ENCODE data around the gene C20orf204. TPM values are rescaled to one million over a fixed set of nuclear protein-coding genes. Genes with fewer than 3 reads are reported as not detected.
"Not testable (repeated sequence)": the region's sequence is repeated elsewhere in the genome, so short reads cannot be mapped to it uniquely, and the experiment has no call there.

The C20orf204 gene
- total RNA-seq, 1 donor from 2014 or later, result under 0.01 TPM

DNA sequence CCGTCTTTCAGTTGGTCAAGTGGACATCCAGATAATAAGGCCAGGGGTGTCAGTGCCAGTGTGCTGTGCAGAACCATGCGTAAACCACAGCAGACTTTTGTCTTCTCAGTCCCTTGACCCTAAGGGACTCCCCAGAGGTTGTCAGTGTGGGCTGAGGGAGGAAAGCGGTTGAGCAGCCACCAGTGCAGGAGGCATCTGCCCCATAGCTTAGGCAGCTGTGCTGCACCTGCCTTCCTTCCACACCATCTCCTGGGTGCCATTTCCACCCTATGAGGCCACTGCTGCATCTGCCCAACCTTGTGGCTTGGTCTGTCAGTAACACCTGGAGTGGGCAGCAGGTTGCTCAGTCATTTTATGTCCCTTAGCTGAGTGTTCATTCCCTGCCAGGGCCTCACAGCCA lies 29.1 kb upstream of the C20orf204 start:
- no peak for TF ChIP-seq CTCF (conservative IDR thresholded peaks at IDR 0.05; ENCODE audit: low read depth, low read length)
- DNase-seq (ENCODE audit: low read depth), result no peak
- H3K4me3 ChIP-seq (ENCODE audit: low read depth, low read length), result no peak overlapping the region

- DNase-seq (ENCODE audit: low read depth), result no peak
- no peak for TF ChIP-seq CTCF (conservative IDR thresholded peaks at IDR 0.05; ENCODE audit: low read depth, low read length)
- H3K4me3 ChIP-seq (ENCODE audit: low read depth, low read length), result no peak overlapping the region
These were observed 26.1 kb upstream of the C20orf204 start for GRCh38 chr20:64009811-64010387.

DNA sequence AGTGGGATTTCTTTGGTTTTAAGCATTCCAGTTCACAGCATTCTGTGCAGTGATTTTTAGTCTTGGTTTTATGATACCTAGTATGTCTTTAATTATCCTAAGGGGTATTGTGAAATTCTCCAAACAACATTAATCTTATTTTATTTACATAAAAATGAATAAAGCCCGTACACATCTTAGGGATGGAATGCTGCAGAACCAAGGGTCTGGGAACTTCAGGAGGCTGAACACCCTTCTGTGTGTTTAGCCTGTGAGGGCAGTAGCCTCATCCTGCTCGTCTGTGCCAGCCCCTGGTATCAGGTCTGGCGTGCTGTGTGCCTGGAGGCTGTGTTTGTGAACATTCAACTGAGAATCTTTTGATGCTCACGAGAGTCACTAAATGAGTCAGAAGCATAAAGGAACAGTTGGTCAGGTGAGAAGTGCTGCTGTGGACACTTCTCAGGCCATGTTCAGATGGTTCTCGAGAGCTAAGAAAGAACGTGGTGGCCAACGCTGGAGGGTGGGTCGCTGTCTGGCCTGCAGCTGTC lies 25.2 kb upstream of the C20orf204 start:
- no peak for TF ChIP-seq CTCF (conservative IDR thresholded peaks at IDR 0.05; ENCODE audit: low read depth, low read length)
- DNase-seq (ENCODE audit: low read depth), result no peak
- no peak overlapping the region for H3K4me3 ChIP-seq (ENCODE audit: low read depth, low read length)

GRCh38 chr20:64011366-64011779 lies 24.6 kb upstream of the C20orf204 start:
- H3K4me3 ChIP-seq (ENCODE audit: low read depth, low read length), result no peak overlapping the region
- TF ChIP-seq CTCF (conservative IDR thresholded peaks at IDR 0.05; ENCODE audit: low read depth, low read length), result no peak
- DNase-seq (ENCODE audit: low read depth), result no peak

- not testable (repeated sequence) for DNase-seq (ENCODE audit: low read depth); H3K4me3 ChIP-seq (ENCODE audit: low read depth, low read length)
These were observed 23.4 kb upstream of the C20orf204 start for GRCh38 chr20:64012385-64013154.

- TF ChIP-seq CTCF (conservative IDR thresholded peaks at IDR 0.05; ENCODE audit: low read depth, low read length), result no peak
- no peak for DNase-seq (ENCODE audit: low read depth)
- H3K4me3 ChIP-seq (ENCODE audit: low read depth, low read length), result no peak overlapping the region
These were observed 20.3 kb upstream of the C20orf204 start for GRCh38 chr20:64015635-64016034.

DNA sequence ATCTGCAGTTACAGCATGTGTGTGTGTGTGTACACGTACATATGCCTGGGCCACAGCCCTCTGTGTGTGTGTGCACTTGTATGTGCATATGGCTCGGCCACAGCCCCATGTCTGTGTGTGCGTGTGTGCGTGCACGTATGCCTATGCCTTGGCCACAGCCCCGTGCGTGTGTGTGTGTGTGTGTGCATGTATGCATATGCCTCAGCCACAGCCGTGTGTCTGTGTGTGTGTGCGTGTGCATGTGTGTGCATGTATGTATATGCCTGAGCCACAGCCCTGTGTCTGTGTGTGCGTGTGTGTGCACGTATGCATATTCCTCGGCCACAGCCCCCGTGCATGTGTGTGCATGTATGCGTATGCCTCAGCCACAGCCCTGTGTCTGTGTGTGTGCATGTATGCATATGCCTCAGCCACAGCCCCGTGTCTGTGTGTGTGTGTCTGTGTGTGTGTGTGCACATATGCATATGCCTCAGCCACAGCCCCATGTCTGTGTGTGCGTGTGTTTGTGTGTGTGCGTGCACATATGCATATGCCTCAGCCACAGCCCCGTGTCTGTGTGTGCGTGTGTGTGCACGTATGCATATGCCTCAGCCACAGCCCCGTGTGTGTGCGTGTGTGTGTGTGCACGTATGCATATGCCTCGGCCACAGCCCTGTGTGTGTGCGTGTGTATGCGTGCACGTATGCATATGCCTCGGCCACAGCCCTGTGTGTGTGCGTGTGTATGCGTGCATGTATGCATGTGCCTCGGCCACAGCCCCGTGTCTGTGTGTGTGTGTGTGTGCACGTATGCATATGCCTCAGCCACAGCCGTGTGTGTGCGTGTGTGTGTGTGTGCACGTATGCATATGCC lies 14.6 kb upstream of the C20orf204 start:
- DNase-seq (ENCODE audit: low read depth), result no peak
- H3K4me3 ChIP-seq (ENCODE audit: low read depth, low read length), result no peak overlapping the region
- TF ChIP-seq CTCF (conservative IDR thresholded peaks at IDR 0.05; ENCODE audit: low read depth, low read length), result no peak
